Fibroblast of villous mesenchyme (primary cell): ENCODE data around the gene INTS7. TPM values are rescaled to one million over a fixed set of nuclear protein-coding genes. Genes with fewer than 3 reads are reported as not detected.

Source experiments
- DNase-seq: peaks from one replicate; pipeline ENCODE4 v3.0.0-alpha.2; 2010; ENCODE audit warnings: low read depth
- H3K4me3 ChIP-seq: 2 replicates; pipeline ENCODE4 v1.5.1; 2011; ENCODE audit warnings: low read depth, mild to moderate bottlenecking, low read length
- CTCF ChIP-seq: IDR thresholded peaks from 2 replicates; pipeline ENCODE4 v1.5.1; 2012; ENCODE audit warnings: low read depth, mild to moderate bottlenecking, low read length; ENCODE audit not compliant: insufficient read depth
- total RNA-seq: library from RNA; depleted of rRNA; stranded (reverse); fragments of >200 nt; gene quantifications from 2 replicates; pipeline ENCODE4 v1.2.3, GENCODE V29; 2012

Gene INTS7
- total RNA-seq, 1 donor = 22.9 TPM

DNA sequence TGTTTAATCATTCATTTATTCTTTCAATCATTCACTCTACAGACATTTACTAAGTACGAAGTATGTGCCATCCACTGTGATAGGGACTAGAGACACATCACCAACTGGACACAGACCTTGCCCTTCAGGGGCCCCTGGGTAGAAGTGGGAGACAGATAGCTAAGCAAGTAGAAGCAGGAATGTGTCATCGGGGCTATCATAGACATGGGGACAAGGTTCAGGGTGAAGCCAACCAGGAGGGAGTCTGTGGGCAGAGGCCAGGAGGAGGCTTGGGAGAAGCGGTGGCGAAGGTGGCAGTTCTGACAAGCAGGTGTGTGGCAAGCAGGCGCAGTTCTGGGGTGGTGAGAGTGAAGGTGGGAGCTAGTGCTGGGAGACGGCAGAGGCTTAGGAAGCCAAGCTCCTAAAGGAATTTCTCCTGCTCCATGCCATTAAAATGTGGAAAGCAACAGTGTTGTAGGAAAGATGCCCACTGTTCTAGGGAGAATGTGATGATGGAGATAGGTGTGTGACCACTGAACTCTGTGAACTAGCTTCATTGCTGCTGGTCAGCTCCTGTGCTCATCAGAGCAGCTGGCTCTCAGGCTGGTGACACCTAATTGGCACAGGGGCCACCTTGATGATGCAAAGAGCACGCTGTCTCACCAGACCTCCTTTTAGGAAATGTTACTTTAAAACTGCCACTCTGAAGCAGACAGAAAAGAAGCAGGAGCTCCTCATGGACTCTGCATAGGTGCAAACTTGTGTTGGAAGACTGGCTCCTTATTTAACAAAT is 125.1 kb downstream of the INTS7 start:
- DNase-seq = no peak
- TF ChIP-seq CTCF = no peak

GRCh38 chr1:211909395-211909794 is 126.0 kb downstream of the INTS7 start:
- H3K4me3 ChIP-seq = no peak overlapping the region
- no peak for TF ChIP-seq CTCF
- DNase-seq = no peak

More for the DNA sequence above, 125.1 kb downstream of the INTS7 start:
- no peak overlapping the region for H3K4me3 ChIP-seq

DNA sequence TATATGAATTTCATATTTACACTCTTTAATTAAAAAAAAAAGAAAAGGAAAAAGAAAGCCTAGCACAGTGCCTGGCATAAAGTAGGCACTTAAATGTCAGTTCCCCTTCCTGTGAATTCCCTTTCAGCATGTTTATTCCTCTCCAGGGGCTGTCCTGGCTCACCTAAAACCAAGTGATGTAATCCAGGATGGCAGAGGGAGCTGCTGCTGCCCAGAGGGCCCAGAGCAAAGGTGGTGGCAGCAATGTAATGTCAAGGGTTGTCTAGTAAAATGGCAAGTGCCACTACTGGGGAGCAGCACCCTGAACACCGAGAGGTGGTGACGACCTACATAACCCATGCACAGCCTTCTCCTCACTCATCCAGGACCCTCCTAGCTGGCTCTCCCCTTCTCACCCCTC is 126.4 kb downstream of the INTS7 start:
- no peak for DNase-seq
- TF ChIP-seq CTCF = no peak
- H3K4me3 ChIP-seq = no peak overlapping the region

GRCh38 chr1:211908453-211908852 is 126.9 kb downstream of the INTS7 start:
- H3K4me3 ChIP-seq = no peak overlapping the region
- no peak for DNase-seq
- TF ChIP-seq CTCF = no peak

DNA sequence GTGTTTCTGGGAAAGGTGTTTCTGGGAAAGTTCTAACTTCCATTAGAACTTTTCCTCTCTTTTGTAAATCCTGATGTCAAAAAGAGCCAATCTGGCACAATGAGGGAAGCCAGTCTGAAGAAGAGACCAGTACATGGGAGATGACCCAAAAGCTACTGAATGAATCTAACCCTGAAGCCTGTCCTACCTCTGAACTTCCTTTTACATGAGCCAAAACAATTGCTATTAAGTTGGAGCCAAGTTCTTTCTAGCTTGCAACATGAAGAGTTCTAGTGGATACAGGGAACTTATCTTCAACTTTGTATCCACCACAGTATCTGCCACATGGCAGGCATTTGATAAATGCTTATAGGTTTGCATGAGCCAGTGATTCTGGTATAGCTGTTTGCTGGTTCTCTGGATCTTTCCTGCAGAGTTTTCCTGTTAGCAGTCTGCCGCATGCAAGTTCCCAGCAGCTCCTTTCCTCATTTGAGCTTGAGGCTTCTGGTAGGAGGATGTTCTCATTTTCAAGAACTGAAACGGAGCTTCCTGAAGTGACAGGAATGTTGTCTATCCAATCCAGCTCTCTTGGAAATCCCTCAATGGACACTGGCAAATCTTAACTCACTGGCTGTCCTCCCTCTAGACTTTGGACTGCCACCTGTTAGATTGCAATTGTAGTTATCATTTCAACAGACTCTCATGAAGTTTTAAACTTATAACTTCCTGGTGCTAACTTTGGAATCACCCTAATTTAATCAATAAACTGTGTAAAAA is 131.7 kb downstream of the INTS7 start:
- TF ChIP-seq CTCF = no peak
- DNase-seq = no peak

GRCh38 chr1:211902624-211903291 is 132.6 kb downstream of the INTS7 start:
- no peak for TF ChIP-seq CTCF
- DNase-seq = no peak
- no peak overlapping the region for H3K4me3 ChIP-seq

More for the DNA sequence above, 131.7 kb downstream of the INTS7 start:
- no peak overlapping the region for H3K4me3 ChIP-seq
